DND-41 (cell line): ENCODE data around the gene FKBP9.

Experiments used
- EZH2 ChIP-seq: IDR thresholded peaks from 3 replicates; pipeline ENCODE4 v1.6.1; 2012; ENCODE audit warnings: borderline replicate concordance, low read depth, mild to moderate bottlenecking, moderate library complexity, low read length, inconsistent platforms; ENCODE audit not compliant: severe bottlenecking
- TF ChIP-seq, protein P1 (sequence below): IDR thresholded peaks from 2 replicates; pipeline ENCODE4 v1.5.1; 2012; ENCODE audit warnings: borderline replicate concordance, low read length, moderate library complexity, mild to moderate bottlenecking; ENCODE audit not compliant: poor library complexity, severe bottlenecking; ENCODE audit errors: extremely low read depth

DNA sequence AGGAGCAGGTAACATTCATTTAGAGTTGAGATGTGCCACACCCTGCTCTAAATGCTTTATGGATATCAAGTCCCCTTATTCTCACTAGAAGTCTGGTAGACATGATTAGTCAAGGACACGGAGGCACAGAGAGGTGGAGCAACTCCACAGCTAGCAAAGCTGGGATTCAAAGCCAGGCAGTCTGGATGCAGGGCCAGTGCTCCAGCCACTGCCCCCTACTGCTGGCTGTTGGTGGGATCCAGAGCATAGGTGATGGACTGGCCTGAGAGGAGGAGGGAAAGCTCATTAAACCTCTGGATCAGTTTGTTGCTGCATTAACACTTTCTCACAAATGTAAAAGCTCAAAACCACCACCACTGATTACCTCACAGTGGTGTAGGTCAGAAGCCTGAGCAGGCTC lies 43.1 kb upstream of the FKBP9 start:
- TF ChIP-seq, protein P1, sequence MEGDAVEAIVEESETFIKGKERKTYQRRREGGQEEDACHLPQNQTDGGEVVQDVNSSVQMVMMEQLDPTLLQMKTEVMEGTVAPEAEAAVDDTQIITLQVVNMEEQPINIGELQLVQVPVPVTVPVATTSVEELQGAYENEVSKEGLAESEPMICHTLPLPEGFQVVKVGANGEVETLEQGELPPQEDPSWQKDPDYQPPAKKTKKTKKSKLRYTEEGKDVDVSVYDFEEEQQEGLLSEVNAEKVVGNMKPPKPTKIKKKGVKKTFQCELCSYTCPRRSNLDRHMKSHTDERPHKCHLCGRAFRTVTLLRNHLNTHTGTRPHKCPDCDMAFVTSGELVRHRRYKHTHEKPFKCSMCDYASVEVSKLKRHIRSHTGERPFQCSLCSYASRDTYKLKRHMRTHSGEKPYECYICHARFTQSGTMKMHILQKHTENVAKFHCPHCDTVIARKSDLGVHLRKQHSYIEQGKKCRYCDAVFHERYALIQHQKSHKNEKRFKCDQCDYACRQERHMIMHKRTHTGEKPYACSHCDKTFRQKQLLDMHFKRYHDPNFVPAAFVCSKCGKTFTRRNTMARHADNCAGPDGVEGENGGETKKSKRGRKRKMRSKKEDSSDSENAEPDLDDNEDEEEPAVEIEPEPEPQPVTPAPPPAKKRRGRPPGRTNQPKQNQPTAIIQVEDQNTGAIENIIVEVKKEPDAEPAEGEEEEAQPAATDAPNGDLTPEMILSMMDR, result no peak
- no peak for TF ChIP-seq EZH2
